GM21529 (cell line): ENCODE results near the gene CISTR.
A peak's percentile ranks its signal among the peaks of the same experiment; 100 is the strongest.

ENCODE experiments used
- ATAC-seq: cut with Tn5 transposase; IDR thresholded peaks from one replicate; pipeline ENCODE4 v1.9.1; 2021; ENCODE audit not compliant: unreplicated experiment

CISTR gene

GRCh38 chr12:53744130-53744441 lies 7.7 kb downstream of the CISTR start:
- no peak for ATAC-seq

DNA sequence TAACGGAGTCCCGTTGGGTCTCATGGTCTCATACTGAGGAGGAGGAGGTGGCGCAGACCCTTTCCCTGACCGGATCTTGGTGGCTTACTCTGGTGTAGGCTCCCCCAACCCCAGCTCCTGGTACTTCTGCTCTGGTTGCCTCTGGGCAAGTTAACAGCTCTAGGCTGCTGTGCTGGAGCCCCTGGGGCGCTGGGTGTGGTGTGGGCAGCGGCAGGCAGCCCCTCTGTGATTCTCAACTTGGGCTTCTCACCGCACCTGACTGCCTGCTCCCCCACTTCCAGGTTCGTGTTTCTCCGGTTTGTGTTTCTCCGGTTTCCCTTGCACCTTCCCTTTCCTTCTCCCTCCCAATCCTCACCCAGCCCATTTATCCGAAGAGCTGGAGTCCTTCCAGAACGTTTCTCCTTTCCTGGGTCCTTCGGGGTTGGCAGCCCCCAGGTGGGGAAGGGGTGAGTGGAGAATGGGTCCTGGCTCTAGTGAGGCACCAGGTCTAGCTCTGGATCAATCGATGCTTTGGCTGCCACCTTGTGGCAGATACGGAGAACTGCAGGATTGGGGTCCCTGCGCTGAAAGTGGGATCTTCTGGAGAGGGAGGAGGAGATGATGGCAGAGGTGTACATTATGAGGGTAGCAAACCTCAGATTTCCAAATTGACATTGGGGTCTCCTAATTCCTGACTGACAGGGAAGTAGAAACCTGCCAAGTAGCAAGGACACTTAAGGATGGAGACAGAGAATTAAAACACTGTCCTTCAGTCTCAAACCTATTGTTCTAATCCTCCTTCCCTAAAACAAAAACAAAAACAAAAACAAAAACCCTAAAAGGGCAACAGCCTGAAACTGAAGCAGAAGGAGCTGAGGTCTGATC lies 8.3 kb downstream of the CISTR start:
- ATAC-seq, result peak; percentile 50

DNA sequence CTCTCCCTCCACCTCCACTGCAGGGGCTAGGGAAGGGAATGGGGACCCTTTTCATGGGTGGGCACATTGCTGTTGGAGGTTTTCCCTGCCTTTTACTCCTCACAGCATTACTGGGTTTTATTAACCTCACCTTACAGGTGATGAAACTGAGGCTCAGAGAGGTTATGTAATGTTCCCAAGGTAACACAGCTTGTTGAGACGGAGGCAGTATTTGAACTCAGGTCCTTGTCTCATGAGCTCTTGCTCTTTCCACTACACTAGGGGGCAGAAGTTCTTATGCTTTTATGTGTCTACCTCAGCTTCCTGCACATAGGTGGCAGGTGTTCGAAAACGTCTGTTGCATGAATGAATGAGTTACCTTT lies 11.7 kb downstream of the CISTR start:
- ATAC-seq, result no peak

- no peak for ATAC-seq
Measured at GRCh38 chr12:53739214-53740129, 12.3 kb downstream of the CISTR start.

- ATAC-seq, result no peak
Measured at GRCh38 chr12:53738406-53739213, 13.2 kb downstream of the CISTR start.

GRCh38 chr12:53737951-53738405 lies 13.8 kb downstream of the CISTR start:
- ATAC-seq, result no peak

DNA sequence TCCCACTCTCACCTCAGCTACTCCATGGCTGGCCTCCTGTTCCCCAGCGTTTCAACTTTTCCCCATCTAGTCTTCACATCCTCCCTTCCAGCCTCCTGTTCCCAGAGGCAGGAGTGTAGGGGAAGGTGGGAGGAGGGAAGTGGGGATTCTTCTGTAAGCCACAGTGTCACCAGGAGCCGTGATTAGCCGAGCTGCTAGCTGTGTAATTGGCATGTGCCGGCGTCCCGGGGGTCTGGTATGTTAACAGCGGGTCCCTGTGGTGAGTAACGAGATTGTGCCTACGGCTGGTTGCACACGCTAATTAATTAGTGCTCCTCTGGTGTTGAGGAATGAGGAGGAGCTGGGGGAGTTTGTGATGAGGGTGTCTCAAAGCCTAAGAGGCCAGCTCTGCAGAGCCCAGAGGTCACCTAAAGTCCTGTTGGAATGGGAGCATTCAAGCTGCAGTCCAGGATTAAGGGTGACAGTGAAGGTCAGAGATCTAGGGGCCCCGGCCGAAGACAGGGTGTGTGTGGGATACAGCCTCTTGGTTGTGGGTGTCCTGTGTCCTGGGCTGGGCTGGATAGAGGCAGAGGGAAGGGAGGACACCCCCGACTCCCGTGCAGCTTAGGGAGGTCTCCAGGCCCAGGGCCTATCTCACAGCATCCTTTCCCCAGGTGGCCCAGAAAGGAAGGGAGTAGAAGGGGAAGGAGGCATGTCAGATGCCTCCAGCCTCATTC lies 14.5 kb downstream of the CISTR start:
- ATAC-seq, result no peak

- no peak for ATAC-seq
Measured at GRCh38 chr12:53736592-53736991, 15.2 kb downstream of the CISTR start.

DNA sequence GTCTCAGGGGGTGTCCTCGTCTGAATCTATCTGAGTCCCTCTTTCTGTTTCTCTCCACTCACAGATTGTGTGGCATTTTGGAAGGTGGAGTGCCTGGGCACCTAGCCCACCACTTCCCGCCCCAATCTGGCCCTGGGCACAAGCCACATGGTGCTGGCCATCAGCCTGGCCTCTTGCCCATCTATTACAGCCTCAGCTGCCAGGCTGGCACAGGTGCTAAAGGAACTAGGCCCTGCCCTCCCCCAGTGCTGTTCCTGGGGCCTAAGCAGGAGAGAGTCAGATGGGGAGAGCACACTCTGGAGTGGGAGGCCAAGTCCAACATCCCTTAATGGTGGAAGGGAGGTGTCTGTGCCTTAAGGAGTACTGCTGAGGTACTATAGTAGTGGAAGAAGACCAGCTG lies 16.2 kb downstream of the CISTR start:
- ATAC-seq, result no peak

GRCh38 chr12:53734425-53734824 lies 17.4 kb downstream of the CISTR start:
- ATAC-seq, result no peak

DNA sequence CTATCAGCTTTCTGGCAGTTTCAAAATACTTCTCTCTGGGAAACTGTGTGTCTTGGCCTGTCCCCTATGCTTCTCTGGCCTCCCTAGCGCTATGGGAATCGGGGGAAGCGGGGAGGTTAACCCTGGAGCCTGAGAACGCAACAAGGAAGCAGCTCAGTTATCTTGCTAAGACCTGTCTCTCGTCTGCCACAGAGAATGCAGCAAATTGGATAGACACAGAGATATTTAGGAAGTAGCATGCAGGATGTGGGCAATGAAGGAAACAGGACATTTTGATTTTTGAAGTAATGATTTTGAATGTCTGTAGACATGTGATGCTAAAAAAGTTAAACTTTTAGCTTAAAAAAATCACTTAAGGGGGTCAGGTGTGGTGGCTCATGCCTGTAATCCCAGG lies 18.0 kb downstream of the CISTR start:
- no peak for ATAC-seq

DNA sequence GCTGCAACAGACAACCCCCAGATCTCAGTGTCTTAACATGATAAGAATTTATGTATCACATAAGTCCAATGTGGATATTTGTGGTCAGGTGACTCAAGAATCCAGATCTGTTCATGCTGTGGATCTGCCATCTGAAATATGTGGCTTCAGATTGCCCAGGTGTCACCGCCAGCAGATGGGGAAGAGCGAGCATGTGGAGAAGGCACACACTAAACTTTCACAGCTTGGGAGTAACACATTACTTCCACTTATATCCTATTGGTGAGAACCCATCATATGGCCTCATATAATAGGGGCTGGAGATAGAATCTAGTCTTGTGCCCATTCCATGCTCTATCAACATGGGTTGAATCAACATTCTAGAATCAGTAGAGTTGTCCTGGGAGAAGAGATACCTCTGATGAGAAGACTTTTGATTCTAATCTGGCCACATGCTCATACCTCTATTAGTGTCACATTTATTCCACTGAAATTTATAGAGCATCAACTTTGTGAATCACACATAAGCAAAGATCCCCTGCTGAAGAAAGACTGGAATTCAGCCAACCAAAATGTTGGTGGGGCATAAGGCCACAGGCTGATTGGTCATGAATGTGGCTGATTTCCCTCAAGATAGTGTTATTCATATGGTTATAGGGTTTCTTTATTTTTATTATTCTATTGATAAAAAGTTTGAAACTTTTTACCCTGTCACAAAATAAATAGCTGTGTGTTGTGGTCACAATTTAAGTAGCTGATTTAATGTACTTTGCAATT lies 18.6 kb downstream of the CISTR start:
- no peak for ATAC-seq

- ATAC-seq, result no peak
Measured at GRCh38 chr12:53729644-53730043, 22.1 kb downstream of the CISTR start.

- no peak for ATAC-seq
Measured at GRCh38 chr12:53728206-53728605, 23.6 kb downstream of the CISTR start.

- peak; percentile 98 for ATAC-seq
Measured at GRCh38 chr12:53727310-53728041, 24.3 kb downstream of the CISTR start, which contains the start of gene CALCOCO1. CALCOCO1 (minus strand) TSS chr12:53727452; CDS start chr12:53725242, 2,210 bp downstream.

- peak; percentile 0 for ATAC-seq
Measured at GRCh38 chr12:53726946-53727309, 24.9 kb downstream of the CISTR start.

- no peak for ATAC-seq
Measured at GRCh38 chr12:53726341-53726740, 25.4 kb downstream of the CISTR start.

- ATAC-seq, result no peak
Measured at GRCh38 chr12:53725824-53726223, 26.0 kb downstream of the CISTR start.

- no peak for ATAC-seq
Measured at GRCh38 chr12:53722450-53723041, 29.2 kb downstream of the CISTR start.
